ENCODE data around the gene ATF3.

The ATF3 gene

DNA sequence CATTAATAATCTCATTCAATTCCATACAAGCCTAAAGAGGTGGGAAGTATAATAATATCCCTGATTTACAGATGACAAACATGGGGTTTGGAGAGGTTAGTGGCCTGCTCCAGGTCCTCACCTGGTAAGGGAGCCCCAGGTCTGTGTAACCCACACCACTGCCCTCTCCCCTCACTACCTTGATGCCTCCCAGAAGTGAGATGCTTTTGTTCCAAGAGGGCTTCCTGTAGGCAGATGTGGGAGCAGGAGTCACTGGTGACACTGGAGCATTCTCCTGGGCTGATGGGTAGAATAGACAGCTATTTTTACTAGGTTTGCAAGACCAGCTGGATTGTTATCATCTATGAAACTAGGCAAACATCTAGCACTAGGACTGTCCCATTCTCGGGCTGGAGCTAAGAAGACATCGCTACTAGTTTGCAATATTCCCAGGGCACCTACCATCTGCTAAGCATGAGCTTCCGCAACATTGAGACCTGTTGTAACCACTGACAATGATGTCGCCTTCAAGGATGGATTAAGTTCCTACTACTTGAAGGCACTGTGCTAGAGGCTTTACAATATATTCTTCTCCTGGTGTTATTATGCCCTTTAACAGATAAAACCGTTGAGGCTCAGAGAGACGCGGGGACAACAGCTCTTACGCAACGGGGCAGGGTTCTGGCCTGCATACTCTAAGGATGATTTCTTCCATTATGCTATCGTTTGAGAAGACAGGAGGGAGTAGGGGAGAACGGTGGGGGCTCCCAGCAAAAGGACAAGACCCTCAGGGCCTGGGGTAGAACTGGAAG lies 56.0 kb downstream of the ATF3 start:
- TF ChIP-seq, protein P1, sequence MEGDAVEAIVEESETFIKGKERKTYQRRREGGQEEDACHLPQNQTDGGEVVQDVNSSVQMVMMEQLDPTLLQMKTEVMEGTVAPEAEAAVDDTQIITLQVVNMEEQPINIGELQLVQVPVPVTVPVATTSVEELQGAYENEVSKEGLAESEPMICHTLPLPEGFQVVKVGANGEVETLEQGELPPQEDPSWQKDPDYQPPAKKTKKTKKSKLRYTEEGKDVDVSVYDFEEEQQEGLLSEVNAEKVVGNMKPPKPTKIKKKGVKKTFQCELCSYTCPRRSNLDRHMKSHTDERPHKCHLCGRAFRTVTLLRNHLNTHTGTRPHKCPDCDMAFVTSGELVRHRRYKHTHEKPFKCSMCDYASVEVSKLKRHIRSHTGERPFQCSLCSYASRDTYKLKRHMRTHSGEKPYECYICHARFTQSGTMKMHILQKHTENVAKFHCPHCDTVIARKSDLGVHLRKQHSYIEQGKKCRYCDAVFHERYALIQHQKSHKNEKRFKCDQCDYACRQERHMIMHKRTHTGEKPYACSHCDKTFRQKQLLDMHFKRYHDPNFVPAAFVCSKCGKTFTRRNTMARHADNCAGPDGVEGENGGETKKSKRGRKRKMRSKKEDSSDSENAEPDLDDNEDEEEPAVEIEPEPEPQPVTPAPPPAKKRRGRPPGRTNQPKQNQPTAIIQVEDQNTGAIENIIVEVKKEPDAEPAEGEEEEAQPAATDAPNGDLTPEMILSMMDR (conservative IDR thresholded peaks at IDR 0.05; ENCODE audit: low read depth, low read length): no peak
- no peak overlapping the region for H3K4me3 ChIP-seq (ENCODE audit: low read depth, low read length)
- no peak for DNase-seq (ENCODE audit: low read depth)

DNA sequence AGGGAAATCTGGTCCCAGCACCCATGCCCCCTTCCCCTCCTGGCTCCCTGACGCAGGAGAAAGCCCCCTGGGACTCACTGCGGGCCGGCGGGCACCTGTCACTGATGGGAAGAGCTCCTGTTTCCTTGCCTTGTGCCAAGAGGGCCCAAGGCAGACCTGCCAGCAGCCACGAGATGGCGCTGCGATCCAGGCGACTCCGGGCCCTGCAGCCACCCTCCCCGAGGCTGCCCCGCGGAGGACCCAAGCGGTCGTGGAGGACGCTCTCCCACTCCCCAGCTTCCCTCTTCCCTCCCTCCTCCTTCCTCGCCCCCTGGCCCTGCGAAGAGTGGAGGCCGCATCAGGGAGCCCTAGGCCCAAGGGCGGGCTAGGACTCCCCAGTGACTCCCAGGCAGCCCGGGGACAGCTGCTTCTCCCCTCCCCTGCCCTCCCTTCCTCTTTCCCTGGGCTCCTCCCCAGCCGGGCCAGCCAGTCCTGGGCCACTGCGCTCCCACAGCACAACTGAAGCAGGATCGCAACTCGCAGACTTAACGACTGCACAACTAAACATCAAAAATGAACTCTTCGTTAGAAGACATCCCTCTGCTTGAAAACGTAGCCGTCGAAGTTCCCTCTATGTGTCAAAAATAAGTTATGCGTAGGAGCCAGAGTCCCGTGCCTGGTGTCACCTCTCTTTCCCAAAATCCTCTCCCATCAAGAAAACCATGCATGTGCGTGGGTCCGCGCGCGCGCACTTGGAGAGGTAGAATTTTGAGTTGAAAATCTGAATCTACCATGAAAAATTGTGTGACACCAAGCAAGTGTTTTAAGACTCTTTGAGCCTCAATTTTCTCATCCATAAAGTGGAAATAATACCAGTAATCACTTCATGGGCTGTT lies 56.9 kb downstream of the ATF3 start:
- TF ChIP-seq, protein P1 (conservative IDR thresholded peaks at IDR 0.05; ENCODE audit: low read depth, low read length): peak; percentile 89
- peak overlapping the region; percentile 76 for H3K4me3 ChIP-seq (ENCODE audit: low read depth, low read length)
- DNase-seq (ENCODE audit: low read depth): peak; percentile 85

DNA sequence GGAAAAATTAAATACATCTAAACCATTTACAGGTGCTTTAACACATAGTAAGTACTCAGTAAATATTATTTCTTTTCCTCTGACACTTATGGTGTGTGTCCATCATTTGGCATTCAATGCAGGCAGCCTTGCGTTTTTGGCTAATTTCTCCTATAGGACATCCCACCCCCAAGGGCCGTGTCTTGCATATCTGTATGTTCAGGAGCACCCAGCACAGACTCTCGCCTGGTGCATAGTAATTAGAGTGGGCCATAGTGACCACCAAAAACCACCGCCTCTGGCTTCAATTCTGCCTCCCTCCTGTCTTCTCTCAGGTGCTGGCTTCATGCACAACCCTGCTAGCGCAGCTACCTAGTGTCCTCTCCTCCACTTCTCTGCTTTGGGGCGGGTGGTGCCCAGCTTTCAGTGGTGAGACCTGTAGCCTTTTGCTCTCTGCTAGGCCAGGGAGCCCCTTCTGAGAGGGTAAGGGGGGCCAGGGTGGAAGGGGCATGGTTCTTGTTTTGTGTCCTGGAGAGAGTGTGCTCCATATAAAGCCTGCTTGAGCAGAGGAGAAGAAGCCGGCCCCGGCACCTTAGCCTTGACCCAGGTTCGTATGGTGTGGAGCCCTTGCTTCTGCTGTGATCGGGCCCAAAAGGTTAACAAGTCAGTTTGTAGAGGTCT lies 57.7 kb downstream of the ATF3 start:
- no peak overlapping the region for H3K4me3 ChIP-seq (ENCODE audit: low read depth, low read length)
- TF ChIP-seq, protein P1 (conservative IDR thresholded peaks at IDR 0.05; ENCODE audit: low read depth, low read length): no peak
- no peak for DNase-seq (ENCODE audit: low read depth)

DNA sequence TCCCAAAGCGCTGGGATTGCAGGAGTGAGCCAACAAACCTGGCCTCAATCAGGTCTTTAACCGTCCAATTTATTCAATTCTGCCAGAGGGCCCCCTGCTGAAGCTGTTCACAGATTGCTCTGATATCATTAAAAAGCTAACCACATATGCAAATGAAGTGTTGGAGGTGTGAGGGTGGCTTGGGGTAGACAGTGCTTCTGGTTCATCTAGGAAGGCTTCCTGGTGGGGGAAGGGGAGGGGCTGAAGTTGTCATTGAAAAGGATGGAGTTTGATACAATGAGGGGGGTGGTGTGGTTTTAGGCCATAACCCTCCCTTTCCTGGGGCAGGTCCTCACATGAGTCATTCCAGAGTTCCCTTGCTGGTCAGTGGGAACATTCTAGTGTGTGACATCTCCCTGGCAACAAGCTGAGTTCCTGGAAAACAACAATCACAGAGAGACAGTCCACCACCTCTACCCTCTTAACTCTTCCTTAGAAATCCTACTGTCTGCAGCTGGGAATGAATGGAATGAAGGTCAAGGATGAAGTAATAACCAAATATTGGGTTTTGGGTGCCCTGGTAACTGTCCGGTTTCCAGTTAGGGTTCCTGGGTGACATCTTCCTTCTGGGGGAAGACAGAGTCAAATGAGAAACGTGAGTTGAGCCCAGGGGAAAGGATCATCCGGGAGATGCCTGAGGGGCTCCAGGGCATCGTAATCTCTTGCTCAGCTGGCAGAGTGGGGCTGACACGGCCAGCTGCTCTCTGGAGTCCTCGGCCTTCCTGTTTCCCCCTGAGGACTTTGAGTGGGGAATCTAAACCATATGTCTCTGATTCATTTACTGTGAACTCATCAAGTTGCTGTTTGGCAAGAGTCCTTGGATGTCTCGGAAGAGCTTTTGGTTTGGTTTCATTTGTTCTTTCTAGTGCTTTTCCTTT lies 58.9 kb downstream of the ATF3 start:
- TF ChIP-seq, protein P1 (conservative IDR thresholded peaks at IDR 0.05; ENCODE audit: low read depth, low read length): no peak
- DNase-seq (ENCODE audit: low read depth): peak; percentile 96
- H3K4me3 ChIP-seq (ENCODE audit: low read depth, low read length): peak overlapping the region; percentile 28

DNA sequence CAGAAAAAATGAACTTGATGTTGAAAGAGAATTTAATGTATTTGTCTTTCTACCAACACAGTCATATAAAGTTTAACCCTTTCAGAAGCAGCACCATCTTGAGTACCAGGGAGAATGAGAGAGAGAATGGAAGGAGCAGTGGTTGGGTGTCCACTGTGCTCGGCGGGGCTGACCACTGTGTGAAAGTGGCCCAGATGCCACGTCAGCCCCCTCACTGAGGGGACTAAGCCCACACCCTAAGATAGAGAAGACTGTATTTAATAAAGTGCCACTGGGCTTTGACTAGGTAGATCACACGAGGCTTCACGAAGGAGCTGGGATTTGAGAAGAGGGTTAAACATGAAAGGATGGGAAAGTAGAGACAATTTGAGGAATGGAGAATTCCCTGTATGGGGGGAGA lies 59.9 kb downstream of the ATF3 start:
- no peak overlapping the region for H3K4me3 ChIP-seq (ENCODE audit: low read depth, low read length)
- TF ChIP-seq, protein P1 (conservative IDR thresholded peaks at IDR 0.05; ENCODE audit: low read depth, low read length): no peak

DNA sequence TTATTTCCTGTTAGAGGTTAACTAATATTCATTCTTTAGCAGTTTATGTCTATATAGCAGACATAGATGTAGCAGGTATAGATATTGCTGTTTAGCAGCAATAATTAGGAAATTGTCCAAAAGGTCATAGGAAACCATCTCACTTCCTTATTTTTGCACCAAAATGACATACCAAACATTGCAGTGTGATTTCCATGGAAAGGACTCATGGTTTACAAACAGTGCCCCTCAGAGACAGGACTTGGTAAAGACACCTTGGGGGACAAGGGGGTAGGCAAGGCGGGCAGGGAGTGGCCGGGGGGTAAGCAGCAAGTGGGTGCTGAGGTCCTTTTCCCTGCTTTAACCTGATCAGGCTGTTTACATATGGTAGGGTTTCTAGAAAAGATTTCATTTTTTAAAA lies 60.5 kb downstream of the ATF3 start:
- no peak overlapping the region for H3K4me3 ChIP-seq (ENCODE audit: low read depth, low read length)
- TF ChIP-seq, protein P1 (conservative IDR thresholded peaks at IDR 0.05; ENCODE audit: low read depth, low read length): peak; percentile 42
- peak; percentile 45 for DNase-seq (ENCODE audit: low read depth)

More for the DNA sequence above, 59.9 kb downstream of the ATF3 start:
- DNase-seq (ENCODE audit: low read depth): no peak

Data from choroid plexus epithelial cell (primary cell).